HepG2 (cell line): ENCODE data around the gene LDLRAD2. TPM values are rescaled to one million over a fixed set of nuclear protein-coding genes. Genes with fewer than 3 reads are reported as not detected.

Experiments used
- ATAC-seq: fragments of 200-7000 bp; cut with Tn5 transposase; 3 replicates; pipeline ENCODE4 v1.9.1; 2020; ENCODE audit warnings: mild to moderate bottlenecking, moderate library complexity
- BruUV-seq: library from RNA; stranded (reverse); fragments of 400-500 nt; replicated peaks from 2 replicates; lab custom pipeline; 2021; lab: Mats Ljungman, UMichigan
- CTCF ChIA-PET: fragments of 300-600 bp; formaldehyde crosslinking; extraction: SDS; loops from one replicate; lab custom pipeline; 2021; ENCODE audit warnings: low total read pairs, inconsistent platforms, low intra/inter-chr PET ratio; lab: Yijun Ruan, JAX
- POLR2A ChIA-PET: fragments of 350-600 bp; sonication (Branson Sonifier 250); formaldehyde crosslinking; loops from one replicate; lab custom pipeline; 2020; ENCODE audit warnings: antibody characterized with exemption, inconsistent platforms; lab: Yijun Ruan, JAX
- DNase-seq: peaks from one replicate; pipeline ENCODE4 v3.0.0-alpha.2; 2015; ENCODE audit warnings: low spot score
- FAIRE-seq: peaks from 3 replicates; lab custom pipeline; 2011; peaks lifted over from hg19 to GRCh38; lab: Jason Lieb, UNC
- H2AFZ ChIP-seq: one replicate; pipeline ENCODE4 v1.6.1; 2011; ENCODE audit warnings: low read length, inconsistent platforms
- H3K27ac ChIP-seq: fragments of 300-600 bp; 3 replicates; pipeline ENCODE4 v1.8.0; 2011; ENCODE audit warnings: mixed run types, mild to moderate bottlenecking, mixed read lengths, low read length, inconsistent platforms; ENCODE audit not compliant: insufficient read depth; ENCODE audit errors: extremely low read length
- H3K27me3 ChIP-seq, 2 experiments: fragments of 200-600 bp in 1 of 2; 2 replicates in 1 of 2; 3 replicates in 1 of 2; pipeline versions ENCODE4 v1.6.0 to v1.8.0; 2011; ENCODE audit warnings: low read length in 2 of 2, mild to moderate bottlenecking in 2 of 2, moderate library complexity in 2 of 2, inconsistent platforms in 1 of 2; ENCODE audit not compliant: insufficient read depth in 2 of 2, control insufficient read depth in 1 of 2
- H3K36me3 ChIP-seq, 2 experiments: fragments of 200-600 bp in 1 of 2; replicated peaks in 1 of 2; 2 replicates in 1 of 2; 3 replicates in 1 of 2; pipeline versions ENCODE4 v1.5.1 to v1.8.0; 2011; ENCODE audit warnings: low read length in 2 of 2, inconsistent platforms in 1 of 2; ENCODE audit not compliant: insufficient read depth in 2 of 2, control insufficient read depth in 1 of 2
- H3K4me1 ChIP-seq: 2 replicates; pipeline ENCODE4 v1.5.1; 2012; ENCODE audit warnings: low read length, inconsistent platforms; ENCODE audit not compliant: insufficient read depth
- H3K4me2 ChIP-seq: 2 replicates; pipeline ENCODE4 v1.6.0; 2011; ENCODE audit warnings: low read depth, low read length, inconsistent platforms
- H3K4me3 ChIP-seq, 3 experiments: fragments of 200-600 bp in 1 of 3; sonication (generic), shearing (Covaris generic) in 1 of 3; replicated peaks in 1 of 3; 2 replicates each; pipeline ENCODE4 v1.5.1; 2011 to 2016; ENCODE audit warnings: low read length in 3 of 3, inconsistent platforms in 2 of 3, low read depth in 2 of 3, mild to moderate bottlenecking in 2 of 3, control low read depth in 1 of 3, mixed read lengths in 1 of 3; ENCODE audit not compliant: insufficient read depth in 1 of 3
- H3K79me2 ChIP-seq: one replicate; pipeline ENCODE4 v1.6.1; 2011; ENCODE audit warnings: low read length, inconsistent platforms; ENCODE audit not compliant: insufficient read depth
- H3K9ac ChIP-seq: 2 replicates; pipeline ENCODE4 v1.6.0; 2011; ENCODE audit warnings: mild to moderate bottlenecking, low read depth, low read length, inconsistent platforms; ENCODE audit not compliant: insufficient read depth
- H3K9me3 ChIP-seq: 2 replicates; pipeline ENCODE4 v1.5.1; 2012; ENCODE audit warnings: mild to moderate bottlenecking, low read length
- H4K20me1 ChIP-seq: 2 replicates; pipeline ENCODE4 v1.6.0; 2011; ENCODE audit warnings: inconsistent platforms, mild to moderate bottlenecking, low read length, moderate library complexity; ENCODE audit not compliant: insufficient read depth
- ATF1 ChIP-seq: IDR thresholded peaks from 2 replicates; pipeline ENCODE4 v1.6.1; 2016; ENCODE audit warnings: mild to moderate bottlenecking, control low read depth
- KAT2B ChIP-seq: fragments of 150-350 bp; IDR thresholded peaks from 2 replicates; pipeline ENCODE4 v1.6.1; 2014; ENCODE audit warnings: low read depth, low read length, borderline replicate concordance
- MLX ChIP-seq: IDR thresholded peaks from 2 replicates; pipeline ENCODE4 v1.6.1; 2016
- MXD3 ChIP-seq: IDR thresholded peaks from 2 replicates; pipeline ENCODE4 v1.6.1; 2016; ENCODE audit warnings: mild to moderate bottlenecking, missing biosample characterization, missing genetic modification reagents
- POLR2AphosphoS2 ChIP-seq: IDR thresholded peaks from 2 replicates; pipeline ENCODE4 v1.6.1; 2011; ENCODE audit warnings: low read depth, low read length, improper control_type of control experiment
- PTBP1 ChIP-seq: fragments of 200-400 bp; formaldehyde crosslinking; IDR thresholded peaks from 2 replicates; pipeline ENCODE4 v1.6.1; 2018; ENCODE audit warnings: low read length, low read depth; ENCODE audit not compliant: poor library complexity, severe bottlenecking
- SAP130 ChIP-seq: IDR thresholded peaks from 2 replicates; pipeline ENCODE4 v1.6.1; 2016; ENCODE audit warnings: low read depth
- TAF15 ChIP-seq: fragments of 200-400 bp; formaldehyde crosslinking; IDR thresholded peaks from one replicate; pipeline ENCODE4 v1.6.1; 2018; ENCODE audit warnings: mild to moderate bottlenecking, low read depth, low read length; ENCODE audit not compliant: poor library complexity, severe bottlenecking
- THRA ChIP-seq: sonication (generic); formaldehyde crosslinking; IDR thresholded peaks from 2 replicates; pipeline ENCODE4 v1.4.0; 2020; ENCODE audit warnings: missing genetic modification reagents, borderline replicate concordance
- ZFP1 ChIP-seq: IDR thresholded peaks from 2 replicates; pipeline ENCODE4 v1.6.1; 2016
- ZFP62 ChIP-seq: sonication (generic); formaldehyde crosslinking; IDR thresholded peaks from 2 replicates; pipeline ENCODE4 v1.4.0; 2020; ENCODE audit warnings: missing genetic modification reagents
- ZNF124 ChIP-seq: sonication (generic); formaldehyde crosslinking; IDR thresholded peaks from 2 replicates; pipeline ENCODE4 v1.4.0; 2020; ENCODE audit warnings: missing genetic modification reagents
- ZNF788 ChIP-seq: sonication (generic); formaldehyde crosslinking; IDR thresholded peaks from 2 replicates; pipeline ENCODE4 v1.5.0; 2020; ENCODE audit warnings: mild to moderate bottlenecking, missing genetic modification reagents, borderline replicate concordance
- ZNF792 ChIP-seq: IDR thresholded peaks from 2 replicates; pipeline ENCODE4 v1.6.1; 2016
- WGBS: methylation state at CpG from one replicate; pipeline ENCODE4 v1.1.6; 2017; ENCODE audit warnings: low lambda C conversion rate; 5-methylcytosine and 5-hydroxymethylcytosine counted together
- in situ Hi-C: cut with HindIII; loops from 2 replicates; pipeline ENCODE4 v1.10.0; 2017; ENCODE audit warnings: low pct_unique_long_range_greater_than_20kb; ENCODE audit not compliant: extremely low pct_ligation_motif_present
- intact Hi-C: fragments of 100-400 bp; cut with micrococcal nuclease; formaldehyde crosslinking; loops from one replicate; pipeline ENCODE4 v1.10.0; 2022; ENCODE audit not compliant: unreplicated experiment
- polyA plus RNA-seq, 8 experiments: library from polyadenylated mRNA; depleted of rRNA in 3 of 8; stranded (reverse) in 7 of 8; unstranded in 1 of 8; fragments of >200 nt; fragmentation: Illumina TruSeq in 4 of 8; extraction: Trizol in 4 of 8; gene quantifications; 2 replicates each; pipeline versions ENCODE4 v1.2.1 to v1.2.3, GENCODE V29; 2011 to 2016; ENCODE audit warnings: low read depth in 4 of 8, missing spikeins in 1 of 8, mixed read lengths in 1 of 8; ENCODE audit not compliant: insufficient read depth in 1 of 8
- total RNA-seq, 5 experiments: library from RNA; depleted of rRNA; stranded (reverse); fragments of >200 nt; fragmentation: Illumina TruSeq; extraction: Trizol; gene quantifications; 2 replicates each; pipeline ENCODE4 v1.2.3, GENCODE V29; 2016; ENCODE audit warnings: low read depth in 1 of 5
- TF ChIP-seq, protein P1 (sequence below): sonication (generic); formaldehyde crosslinking; IDR thresholded peaks from 2 replicates; pipeline ENCODE4 v1.8.1; 2022; ENCODE audit warnings: mild to moderate bottlenecking, missing genetic modification reagents
- TF ChIP-seq, protein P2 (sequence below): sonication (generic); formaldehyde crosslinking; conservative IDR thresholded peaks from 2 replicates; pipeline ENCODE4 v1.4.0; 2020; ENCODE audit warnings: missing genetic modification reagents

LDLRAD2 gene
- total and polyA plus RNA-seq, 2 of the 13 experiments (the other 11 are each of a cell fraction or from before 2014, with no cell fraction given): not detected

GRCh38 chr1:21783679-21784603 is 28.1 kb upstream of the LDLRAD2 start:
- in situ Hi-C loops (no loop called here), intact Hi-C loops (loop anchor here (5.0 kb wide), 1 partner anchor 552 kb away; no protein-coding TSS in a partner anchor)
- H3K9me3 ChIP-seq: no peaks in the 10 kb centered on the region
- DNase-seq: peak; percentile 97
- peak overlapping the region; percentile 88 for H3K4me2 ChIP-seq
- CTCF ChIA-PET: no interaction called here
- POLR2A ChIA-PET: interaction anchor here (0.9 to 1.2 kb wide), 2 partner anchors 77 to 268 kb away, joined by 3 read pairs; partner anchors contain the start of gene CDC42
- 53% methylated on average over 20 of the region's 32 CpGs for WGBS
- no peaks in the 10 kb centered on the region; a peak in 1 of 5 replicates for H3K27me3 ChIP-seq
- peak overlapping the region; percentile 72 to 97 (median 80) for H3K4me3 ChIP-seq
- ATAC-seq: peak; percentile 93
- peak overlapping the region; percentile 99 for H3K27ac ChIP-seq
- BruUV-seq: no TSS peak
- H3K36me3 ChIP-seq: no peaks in the 10 kb centered on the region
- H3K9ac ChIP-seq: peak overlapping the region; percentile 99
- H4K20me1 ChIP-seq: peaks cover 6% of the 10 kb centered on the region; the same call in 1 of the 2 replicates
- no peak overlapping the region for H2AFZ ChIP-seq
- H3K79me2 ChIP-seq: peaks cover 33% of the 10 kb centered on the region
- peak; percentile 99 for FAIRE-seq
- peaks cover 41% of the 10 kb centered on the region for H3K4me1 ChIP-seq
- TF ChIP-seq ATF1 (CRISPR knock-in tag) (peak; percentile 29; the same call in 1 of the 2 replicates), ZNF124 (CRISPR knock-in tag) (peak; percentile 61; the same call in 1 of the 2 replicates), TAF15 (no peak), ZNF788 (CRISPR knock-in tag) (peak; percentile 50; the same call in 1 of the 2 replicates), PTBP1 (no peak), ZNF792 (CRISPR knock-in tag) (peak; percentile 79; the same call in 1 of the 2 replicates), THRA (CRISPR knock-in tag) (no peak), MXD3 (CRISPR knock-in tag) (no peak), POLR2AphosphoS2 (no peak), ZFP62 (CRISPR knock-in tag) (no peak), KAT2B (no peak), ZFP1 (CRISPR knock-in tag) (no peak), SAP130 (CRISPR knock-in tag) (peak; percentile 73; the same call in 1 of the 2 replicates), MLX (peak; percentile 3; the same call in 1 of the 2 replicates)
- TF ChIP-seq, protein P1, sequence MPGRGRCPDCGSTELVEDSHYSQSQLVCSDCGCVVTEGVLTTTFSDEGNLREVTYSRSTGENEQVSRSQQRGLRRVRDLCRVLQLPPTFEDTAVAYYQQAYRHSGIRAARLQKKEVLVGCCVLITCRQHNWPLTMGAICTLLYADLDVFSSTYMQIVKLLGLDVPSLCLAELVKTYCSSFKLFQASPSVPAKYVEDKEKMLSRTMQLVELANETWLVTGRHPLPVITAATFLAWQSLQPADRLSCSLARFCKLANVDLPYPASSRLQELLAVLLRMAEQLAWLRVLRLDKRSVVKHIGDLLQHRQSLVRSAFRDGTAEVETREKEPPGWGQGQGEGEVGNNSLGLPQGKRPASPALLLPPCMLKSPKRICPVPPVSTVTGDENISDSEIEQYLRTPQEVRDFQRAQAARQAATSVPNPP: no peak
- TF ChIP-seq, protein P2, sequence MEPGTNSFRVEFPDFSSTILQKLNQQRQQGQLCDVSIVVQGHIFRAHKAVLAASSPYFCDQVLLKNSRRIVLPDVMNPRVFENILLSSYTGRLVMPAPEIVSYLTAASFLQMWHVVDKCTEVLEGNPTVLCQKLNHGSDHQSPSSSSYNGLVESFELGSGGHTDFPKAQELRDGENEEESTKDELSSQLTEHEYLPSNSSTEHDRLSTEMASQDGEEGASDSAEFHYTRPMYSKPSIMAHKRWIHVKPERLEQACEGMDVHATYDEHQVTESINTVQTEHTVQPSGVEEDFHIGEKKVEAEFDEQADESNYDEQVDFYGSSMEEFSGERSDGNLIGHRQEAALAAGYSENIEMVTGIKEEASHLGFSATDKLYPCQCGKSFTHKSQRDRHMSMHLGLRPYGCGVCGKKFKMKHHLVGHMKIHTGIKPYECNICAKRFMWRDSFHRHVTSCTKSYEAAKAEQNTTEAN (CRISPR knock-in tag): no peak
